RWPE2 (cell line): ENCODE results near the gene OSGEPL1.

ENCODE experiments used
- ATAC-seq: fragments of 200-7000 bp; cut with Tn5 transposase; 3 replicates; pipeline ENCODE4 v1.9.1; 2021; ENCODE audit warnings: low read depth
- DNase-seq: peaks from one replicate; pipeline ENCODE4 v3.0.0-alpha.2; 2020; ENCODE audit warnings: low spot score
- H3K27ac ChIP-seq: fragments of 450-650 bp; 2 replicates; pipeline ENCODE4 v1.5.1; 2017; ENCODE audit warnings: mild to moderate bottlenecking; ENCODE audit not compliant: poor library complexity, severe bottlenecking
- H3K27me3 ChIP-seq: fragments of 250-450 bp; sonication (Bioruptor Pico); 2 replicates; pipeline ENCODE4 v1.5.1; 2021; ENCODE audit warnings: mild to moderate bottlenecking, moderate library complexity; ENCODE audit not compliant: insufficient read depth, poor library complexity, severe bottlenecking
- H3K36me3 ChIP-seq: fragments of 250-450 bp; sonication (Bioruptor Pico); 2 replicates; pipeline ENCODE4 v1.5.1; 2020; ENCODE audit warnings: low read depth, mild to moderate bottlenecking, moderate library complexity
- H3K4me1 ChIP-seq: fragments of 250-450 bp; sonication (Bioruptor Pico); 2 replicates; pipeline ENCODE4 v1.5.1; 2021; ENCODE audit warnings: mild to moderate bottlenecking, moderate library complexity; ENCODE audit not compliant: insufficient read depth, poor library complexity, severe bottlenecking
- H3K4me3 ChIP-seq: fragments of 250-450 bp; sonication (Bioruptor Pico); 2 replicates; pipeline ENCODE4 v1.5.1; 2021; ENCODE audit warnings: mild to moderate bottlenecking, moderate library complexity; ENCODE audit not compliant: severe bottlenecking
- H3K9me3 ChIP-seq: fragments of 250-450 bp; sonication (Bioruptor Pico); 2 replicates; pipeline ENCODE4 v1.5.1; 2021; ENCODE audit warnings: mild to moderate bottlenecking, moderate library complexity; ENCODE audit not compliant: severe bottlenecking
- TF ChIP-seq, protein P1 (sequence below): fragments of 450-650 bp; IDR thresholded peaks from one replicate; pipeline ENCODE4 v1.5.1; 2017; ENCODE audit warnings: mild to moderate bottlenecking, moderate library complexity; ENCODE audit not compliant: poor library complexity, severe bottlenecking

The OSGEPL1 gene

GRCh38 chr2:189751080-189751658, 11.4 kb downstream of the OSGEPL1 start:
- TF ChIP-seq, protein P1, sequence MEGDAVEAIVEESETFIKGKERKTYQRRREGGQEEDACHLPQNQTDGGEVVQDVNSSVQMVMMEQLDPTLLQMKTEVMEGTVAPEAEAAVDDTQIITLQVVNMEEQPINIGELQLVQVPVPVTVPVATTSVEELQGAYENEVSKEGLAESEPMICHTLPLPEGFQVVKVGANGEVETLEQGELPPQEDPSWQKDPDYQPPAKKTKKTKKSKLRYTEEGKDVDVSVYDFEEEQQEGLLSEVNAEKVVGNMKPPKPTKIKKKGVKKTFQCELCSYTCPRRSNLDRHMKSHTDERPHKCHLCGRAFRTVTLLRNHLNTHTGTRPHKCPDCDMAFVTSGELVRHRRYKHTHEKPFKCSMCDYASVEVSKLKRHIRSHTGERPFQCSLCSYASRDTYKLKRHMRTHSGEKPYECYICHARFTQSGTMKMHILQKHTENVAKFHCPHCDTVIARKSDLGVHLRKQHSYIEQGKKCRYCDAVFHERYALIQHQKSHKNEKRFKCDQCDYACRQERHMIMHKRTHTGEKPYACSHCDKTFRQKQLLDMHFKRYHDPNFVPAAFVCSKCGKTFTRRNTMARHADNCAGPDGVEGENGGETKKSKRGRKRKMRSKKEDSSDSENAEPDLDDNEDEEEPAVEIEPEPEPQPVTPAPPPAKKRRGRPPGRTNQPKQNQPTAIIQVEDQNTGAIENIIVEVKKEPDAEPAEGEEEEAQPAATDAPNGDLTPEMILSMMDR: peak; percentile 72
- H3K9me3 ChIP-seq: no peaks in the 10 kb centered on the region
- H3K27me3 ChIP-seq: no peaks in the 10 kb centered on the region
- ATAC-seq (no peak; the same call in 2 of the 3 replicates), DNase-seq (no peak)
- peaks cover 72% of the 10 kb centered on the region for H3K36me3 ChIP-seq
- no peaks in the 10 kb centered on the region for H3K4me1 ChIP-seq
- no peak overlapping the region for H3K27ac ChIP-seq
- H3K4me3 ChIP-seq: no peak overlapping the region

GRCh38 chr2:189729430-189729829, 33.2 kb downstream of the OSGEPL1 start:
- Histone ChIP-seq H3K27ac (no peak overlapping the region), H3K4me1 (no peaks in the 10 kb centered on the region), H3K27me3 (no peaks in the 10 kb centered on the region), H3K36me3 (no peaks in the 10 kb centered on the region), H3K4me3 (no peak overlapping the region), H3K9me3 (no peaks in the 10 kb centered on the region)
- TF ChIP-seq, protein P1: no peak
- DNase-seq: no peak
- no peak for ATAC-seq

DNA sequence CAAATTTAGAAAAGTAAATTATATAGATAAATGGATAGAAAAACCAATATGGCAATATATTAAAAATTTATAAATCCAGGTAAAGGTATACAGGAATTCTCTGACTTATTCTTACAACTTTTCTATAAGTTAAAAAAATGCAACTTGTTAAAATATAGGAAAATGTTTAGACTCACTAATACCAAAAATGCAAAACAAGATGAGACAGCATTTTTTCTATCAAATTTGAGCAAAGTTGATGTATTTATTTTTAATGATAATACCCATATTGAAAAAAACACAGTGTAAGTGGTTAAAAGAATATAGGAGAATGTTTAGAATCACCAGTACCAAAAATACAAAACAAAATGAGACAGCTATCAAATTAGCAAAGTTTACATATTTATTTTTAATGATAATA, 35.7 kb downstream of the OSGEPL1 start:
- ATAC-seq (no peak), DNase-seq (no peak)

GRCh38 chr2:189726271-189726670, 36.3 kb downstream of the OSGEPL1 start:
- Histone ChIP-seq H3K4me1 (no peaks in the 10 kb centered on the region), H3K9me3 (no peaks in the 10 kb centered on the region), H3K36me3 (no peaks in the 10 kb centered on the region), H3K27ac (no peak overlapping the region), H3K27me3 (no peaks in the 10 kb centered on the region), H3K4me3 (no peak overlapping the region)
- DNase-seq: no peak
- no peak for ATAC-seq
- TF ChIP-seq, protein P1: no peak

More for the DNA sequence above, 35.7 kb downstream of the OSGEPL1 start:
- Histone ChIP-seq H3K4me1 (no peaks in the 10 kb centered on the region), H3K9me3 (no peaks in the 10 kb centered on the region), H3K27ac (no peak overlapping the region), H3K36me3 (no peaks in the 10 kb centered on the region), H3K27me3 (no peaks in the 10 kb centered on the region), H3K4me3 (no peak overlapping the region)
- TF ChIP-seq, protein P1: no peak

DNA sequence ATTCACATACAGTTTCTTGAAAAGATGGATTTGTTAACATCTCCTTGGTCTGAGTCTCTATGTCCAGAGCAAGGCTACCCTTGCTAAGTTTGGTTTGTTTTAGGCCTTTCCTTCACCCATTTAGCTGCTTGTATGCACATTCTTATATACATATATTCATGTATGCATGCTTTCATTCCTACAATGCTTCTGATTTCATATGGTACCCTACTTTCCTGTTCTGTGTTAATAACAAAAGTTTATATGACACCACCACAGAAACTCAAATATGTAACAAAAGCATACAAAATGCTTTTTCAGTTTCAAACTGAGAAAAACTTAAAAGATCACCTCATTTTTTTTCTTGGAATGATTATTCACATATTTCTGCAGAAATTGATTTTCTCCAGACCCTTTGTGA, 39.4 kb downstream of the OSGEPL1 start:
- H3K27me3 ChIP-seq: no peaks in the 10 kb centered on the region
- no peak for DNase-seq
- no peaks in the 10 kb centered on the region for H3K4me1 ChIP-seq
- no peaks in the 10 kb centered on the region for H3K36me3 ChIP-seq
- no peak for ATAC-seq
- H3K4me3 ChIP-seq: no peak overlapping the region
- H3K9me3 ChIP-seq: no peaks in the 10 kb centered on the region
- TF ChIP-seq, protein P1: no peak
- H3K27ac ChIP-seq: no peak overlapping the region
